Spleen (tissue), 11 donors: ENCODE measurements around the gene APBB2. TPM values are rescaled to one million over a fixed set of nuclear protein-coding genes. Genes with fewer than 3 reads are reported as not detected.

Source experiments
- DNase-seq: peaks from one replicate; pipeline ENCODE4 v3.0.0-alpha.2; 2020
- H3K27ac ChIP-seq, 8 donors: fragments of 200-600 bp; sonication (generic) in 7 of 8; 1 replicate in 4 of 8; 2 replicates in 4 of 8; pipeline versions ENCODE4 v1.5.0 to v1.8.0; 2016 to 2021; ENCODE audit warnings: inconsistent platforms in 4 of 8, mild to moderate bottlenecking in 4 of 8, moderate library complexity in 1 of 8
- H3K27me3 ChIP-seq, 7 donors: fragments of 200-600 bp; sonication (generic) in 6 of 7; replicated peaks in 1 of 7; 1 replicate in 4 of 7; 2 replicates in 3 of 7; pipeline versions ENCODE4 v1.5.0 to v1.8.0; 2016 to 2021; ENCODE audit warnings: inconsistent platforms in 3 of 7, mild to moderate bottlenecking in 1 of 7
- H3K36me3 ChIP-seq, 6 donors: fragments of 200-600 bp; sonication (generic) in 5 of 6; 1 replicate in 4 of 6; 2 replicates in 2 of 6; pipeline versions ENCODE4 v1.5.0 to v1.8.0; 2016 to 2021; ENCODE audit warnings: inconsistent platforms in 2 of 6
- H3K4me1 ChIP-seq, 6 donors: fragments of 200-600 bp; sonication (generic) in 5 of 6; 1 replicate in 3 of 6; 2 replicates in 3 of 6; pipeline versions ENCODE4 v1.5.0 to v1.8.0; 2016 to 2021; ENCODE audit warnings: inconsistent platforms in 3 of 6
- H3K4me3 ChIP-seq, 8 donors: fragments of 200-600 bp; sonication (generic) in 7 of 8; 1 replicate in 4 of 8; 2 replicates in 4 of 8; pipeline versions ENCODE4 v1.5.0 to v1.8.0; 2016 to 2021; ENCODE audit warnings: inconsistent platforms in 4 of 8, mild to moderate bottlenecking in 4 of 8, moderate library complexity in 2 of 8
- H3K9me3 ChIP-seq, 8 donors: fragments of 200-600 bp; sonication (generic) in 7 of 8; 1 replicate in 4 of 8; 2 replicates in 4 of 8; pipeline versions ENCODE4 v1.5.0 to v1.8.0; 2016 to 2021; ENCODE audit warnings: inconsistent platforms in 4 of 8
- POLR2A ChIP-seq, 3 donors: fragments of 450-650 bp; IDR thresholded peaks; one replicate each; pipeline ENCODE4 v1.5.1; 2017; ENCODE audit warnings: antibody characterized with exemption in 3 of 3, mild to moderate bottlenecking in 1 of 3
- POLR2AphosphoS5 ChIP-seq, 3 donors: sonication (generic); formaldehyde crosslinking; IDR thresholded peaks; one replicate each; pipeline ENCODE4 v1.5.1; 2017; ENCODE audit warnings: antibody characterized with exemption in 3 of 3
- WGBS, 5 donors: extraction: QIAGEN DNeasy Blood & Tissue Kit in 3 of 5; methylation state at CpG; one replicate each; pipeline versions ENCODE4 v1.1.5 to v1.1.7; 2013 to 2018; 5-methylcytosine and 5-hydroxymethylcytosine counted together
- intact Hi-C: fragments of 100-400 bp; cut with DNase I; formaldehyde crosslinking; loops from one replicate; pipeline ENCODE4 v1.15.0; 2023; ENCODE audit warnings: low total_unique reads
- polyA plus RNA-seq, 3 donors: library from polyadenylated mRNA; stranded (reverse); fragments of 200-250 nt; gene quantifications; one replicate each; pipeline ENCODE4 v1.2.1, GENCODE V29; 2013
- total RNA-seq, 7 donors: library from RNA; depleted of rRNA in 3 of 7; stranded (reverse); fragments of >200 nt in 3 of 7; fragmentation: NEBNext Ultra II Directional in 4 of 7; extraction: Animal tissue kit (Norgen Biotek cat#: 25700) in 4 of 7; gene quantifications; one replicate each; pipeline versions ENCODE4 v1.1.0 to v1.2.1, GENCODE V29; 2016 to 2021
- TF ChIP-seq, protein P1 (sequence below), 11 experiments: fragments of 200-600 bp in 7 of 11; fragments of 450-650 bp in 4 of 11; sonication (generic) in 4 of 11; IDR thresholded peaks in 8 of 11; conservative IDR thresholded peaks in 3 of 11; 1 replicate in 7 of 11; 2 replicates in 4 of 11; pipeline versions ENCODE4 v1.4.0 to v1.8.0; 2016 to 2021; ENCODE audit warnings: antibody characterized with exemption in 11 of 11, inconsistent platforms in 4 of 11, mild to moderate bottlenecking in 1 of 11
- donor health status: healthy with polysubstance abuse.
- donor health status: DM: no; HTN: no; CAD: no; lungs with moderate emphysema.
- donor health status: DM: no; HTN: no; CAD: no.
- donor health status: Bipolar disorder and iron deficiency.
- donor health status: healthy.
- donor health status: DM: no; HTN: no; CAD: no.
- donor health status: DM: yes; HTN: yes; CAD: no.

The APBB2 gene
- total and polyA plus RNA-seq, 10 donors: 4.0 to 115 (median 76.7) TPM

- H3K27ac ChIP-seq: peak overlapping the region in 1 of 8 donors; percentile 9
- H3K4me1 ChIP-seq: peaks cover 0 to 3% (median 0%) of the 10 kb centered on the region in 6 donors
These were observed 108.3 kb downstream of the APBB2 start for GRCh38 chr4:41106081-41106480.

DNA sequence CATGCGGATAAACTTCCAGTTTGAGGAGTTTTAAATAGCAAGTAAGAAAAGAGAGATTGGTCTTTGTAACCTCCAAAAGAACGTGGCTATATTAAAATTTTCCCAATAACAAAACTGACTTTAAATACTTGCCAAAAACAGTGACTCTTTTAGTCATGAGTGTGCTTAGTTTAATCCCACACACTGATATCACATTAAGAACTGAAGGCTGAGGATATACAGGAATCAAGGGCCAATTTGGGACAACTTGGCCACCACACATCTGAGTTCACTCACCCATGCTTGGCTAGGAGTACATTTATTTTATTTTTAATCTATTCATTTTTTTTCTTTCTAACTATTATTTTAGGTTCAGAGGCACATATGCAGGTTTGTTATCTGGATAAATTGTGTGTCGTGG lies 110.2 kb downstream of the APBB2 start:
- H3K4me3 ChIP-seq: no peak overlapping the region

More at GRCh38 chr4:41106081-41106480, 108.3 kb downstream of the APBB2 start:
- no peak for DNase-seq
- no peak overlapping the region for H3K4me3 ChIP-seq
- no peaks in the 10 kb centered on the region for H3K9me3 ChIP-seq
- H3K27me3 ChIP-seq: no peaks in the 10 kb centered on the region
- intact Hi-C loops: no loop called here
- no peaks in the 10 kb centered on the region for H3K36me3 ChIP-seq
- TF ChIP-seq, protein P1, sequence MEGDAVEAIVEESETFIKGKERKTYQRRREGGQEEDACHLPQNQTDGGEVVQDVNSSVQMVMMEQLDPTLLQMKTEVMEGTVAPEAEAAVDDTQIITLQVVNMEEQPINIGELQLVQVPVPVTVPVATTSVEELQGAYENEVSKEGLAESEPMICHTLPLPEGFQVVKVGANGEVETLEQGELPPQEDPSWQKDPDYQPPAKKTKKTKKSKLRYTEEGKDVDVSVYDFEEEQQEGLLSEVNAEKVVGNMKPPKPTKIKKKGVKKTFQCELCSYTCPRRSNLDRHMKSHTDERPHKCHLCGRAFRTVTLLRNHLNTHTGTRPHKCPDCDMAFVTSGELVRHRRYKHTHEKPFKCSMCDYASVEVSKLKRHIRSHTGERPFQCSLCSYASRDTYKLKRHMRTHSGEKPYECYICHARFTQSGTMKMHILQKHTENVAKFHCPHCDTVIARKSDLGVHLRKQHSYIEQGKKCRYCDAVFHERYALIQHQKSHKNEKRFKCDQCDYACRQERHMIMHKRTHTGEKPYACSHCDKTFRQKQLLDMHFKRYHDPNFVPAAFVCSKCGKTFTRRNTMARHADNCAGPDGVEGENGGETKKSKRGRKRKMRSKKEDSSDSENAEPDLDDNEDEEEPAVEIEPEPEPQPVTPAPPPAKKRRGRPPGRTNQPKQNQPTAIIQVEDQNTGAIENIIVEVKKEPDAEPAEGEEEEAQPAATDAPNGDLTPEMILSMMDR (IDR thresholded peaks at IDR 0.05 in 8 of 11, conservative IDR thresholded peaks at IDR 0.05 in 3 of 11): no peak
- TF ChIP-seq POLR2AphosphoS5 (IDR thresholded peaks at IDR 0.05) (no peak), POLR2A (IDR thresholded peaks at IDR 0.05) (no peak)

GRCh38 chr4:41103657-41104056 lies 110.7 kb downstream of the APBB2 start:
- Histone ChIP-seq H3K36me3 (no peaks in the 10 kb centered on the region), H3K9me3 (no peaks in the 10 kb centered on the region), H3K27ac (no peak overlapping the region), H3K4me1 (peaks cover 0 to 3% (median 0%) of the 10 kb centered on the region in 6 donors), H3K27me3 (no peaks in the 10 kb centered on the region), H3K4me3 (no peak overlapping the region)
- intact Hi-C loops: no loop called here
- TF ChIP-seq, protein P1 (IDR thresholded peaks at IDR 0.05 in 8 of 11, conservative IDR thresholded peaks at IDR 0.05 in 3 of 11): no peak
- TF ChIP-seq POLR2A (IDR thresholded peaks at IDR 0.05): no peak
- TF ChIP-seq POLR2AphosphoS5 (IDR thresholded peaks at IDR 0.05): no peak
- WGBS, 5 donors: 66 to 84% (median 74%) methylated on average over 3 of the region's 3 CpGs
- DNase-seq: no peak

More for the DNA sequence above, 110.2 kb downstream of the APBB2 start:
- peaks cover 0 to 3% (median 0%) of the 10 kb centered on the region in 6 donors for H3K4me1 ChIP-seq
- H3K27me3 ChIP-seq: no peaks in the 10 kb centered on the region
- H3K36me3 ChIP-seq: no peaks in the 10 kb centered on the region
- intact Hi-C loops: no loop called here
- no peak overlapping the region for H3K27ac ChIP-seq
- 72 to 86% (median 80%) methylated on average over 3 of the region's 3 CpGs for WGBS, 5 donors
- H3K9me3 ChIP-seq: no peaks in the 10 kb centered on the region
- TF ChIP-seq, protein P1 (IDR thresholded peaks at IDR 0.05 in 8 of 11, conservative IDR thresholded peaks at IDR 0.05 in 3 of 11): no peak
- TF ChIP-seq POLR2A (IDR thresholded peaks at IDR 0.05) (no peak), POLR2AphosphoS5 (IDR thresholded peaks at IDR 0.05) (no peak)
- DNase-seq: no peak

GRCh38 chr4:41102414-41103092 lies 111.8 kb downstream of the APBB2 start:
- H3K36me3 ChIP-seq: no peaks in the 10 kb centered on the region
- H3K4me3 ChIP-seq: no peak overlapping the region
- 77 to 89% (median 87%) methylated on average over 9 of the region's 9 CpGs for WGBS, 5 donors
- no peaks in the 10 kb centered on the region for H3K9me3 ChIP-seq
- H3K4me1 ChIP-seq: peaks cover 0 to 3% (median 0%) of the 10 kb centered on the region in 6 donors
- H3K27me3 ChIP-seq: no peaks in the 10 kb centered on the region
- H3K27ac ChIP-seq: no peak overlapping the region
- TF ChIP-seq POLR2AphosphoS5 (IDR thresholded peaks at IDR 0.05) (no peak), POLR2A (IDR thresholded peaks at IDR 0.05) (no peak)
- TF ChIP-seq, protein P1 (IDR thresholded peaks at IDR 0.05 in 8 of 11, conservative IDR thresholded peaks at IDR 0.05 in 3 of 11): no peak
- no peak for DNase-seq
- intact Hi-C loops: no loop called here
